Nephron progenitor cell (in vitro differentiated cells): ENCODE data around the gene IGF2R.

ENCODE experiments used
- DNase-seq: peaks from one replicate; pipeline ENCODE4 v3.0.0; 2021
- H3K27ac Mint-ChIP-seq: 2 replicates; pipeline ENCODE4 v1.8.0; 2021; ENCODE audit warnings: mild to moderate bottlenecking, moderate library complexity, mixed read lengths
- H3K27me3 Mint-ChIP-seq: 2 replicates; pipeline ENCODE4 v1.8.0; 2021; ENCODE audit warnings: mild to moderate bottlenecking, low read depth, mixed read lengths; ENCODE audit not compliant: poor library complexity
- H3K36me3 Mint-ChIP-seq: 2 replicates; pipeline ENCODE4 v1.8.0; 2021; ENCODE audit warnings: low read depth, mixed read lengths
- H3K4me1 Mint-ChIP-seq: 2 replicates; pipeline ENCODE4 v1.8.0; 2021; ENCODE audit warnings: mixed read lengths
- H3K4me3 Mint-ChIP-seq: 2 replicates; pipeline ENCODE4 v1.8.0; 2021; ENCODE audit warnings: mild to moderate bottlenecking, moderate library complexity, mixed read lengths
- H3K9me3 Mint-ChIP-seq: 2 replicates; pipeline ENCODE4 v1.8.0; 2021; ENCODE audit warnings: mild to moderate bottlenecking, moderate library complexity, mixed read lengths
- TF ChIP-seq, protein P1 (sequence below): fragments of 200-600 bp; sonication (generic); IDR thresholded peaks from 2 replicates; pipeline ENCODE4 v1.5.0; 2021; ENCODE audit warnings: antibody characterized with exemption

IGF2R gene

DNA sequence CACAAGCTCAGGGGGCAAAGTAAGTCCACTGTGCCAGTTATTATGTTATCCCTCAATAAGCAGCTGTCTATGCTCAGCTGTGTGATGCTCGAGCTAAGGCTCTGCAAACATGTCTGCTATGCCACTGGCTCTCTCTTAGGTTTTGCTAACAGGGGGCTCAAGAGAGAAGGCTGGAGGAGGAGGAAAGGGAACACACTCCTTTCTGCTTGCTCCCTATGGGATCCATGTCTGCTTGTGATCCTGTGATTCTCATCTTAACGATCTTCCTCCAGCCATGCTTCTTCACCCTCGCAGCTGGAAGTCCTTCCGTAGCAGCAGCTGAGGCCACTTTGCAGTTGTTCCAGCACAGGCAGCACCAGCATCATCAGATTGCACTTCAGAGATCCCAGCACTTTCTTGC, 37.0 kb upstream of the IGF2R start:
- TF ChIP-seq, protein P1, sequence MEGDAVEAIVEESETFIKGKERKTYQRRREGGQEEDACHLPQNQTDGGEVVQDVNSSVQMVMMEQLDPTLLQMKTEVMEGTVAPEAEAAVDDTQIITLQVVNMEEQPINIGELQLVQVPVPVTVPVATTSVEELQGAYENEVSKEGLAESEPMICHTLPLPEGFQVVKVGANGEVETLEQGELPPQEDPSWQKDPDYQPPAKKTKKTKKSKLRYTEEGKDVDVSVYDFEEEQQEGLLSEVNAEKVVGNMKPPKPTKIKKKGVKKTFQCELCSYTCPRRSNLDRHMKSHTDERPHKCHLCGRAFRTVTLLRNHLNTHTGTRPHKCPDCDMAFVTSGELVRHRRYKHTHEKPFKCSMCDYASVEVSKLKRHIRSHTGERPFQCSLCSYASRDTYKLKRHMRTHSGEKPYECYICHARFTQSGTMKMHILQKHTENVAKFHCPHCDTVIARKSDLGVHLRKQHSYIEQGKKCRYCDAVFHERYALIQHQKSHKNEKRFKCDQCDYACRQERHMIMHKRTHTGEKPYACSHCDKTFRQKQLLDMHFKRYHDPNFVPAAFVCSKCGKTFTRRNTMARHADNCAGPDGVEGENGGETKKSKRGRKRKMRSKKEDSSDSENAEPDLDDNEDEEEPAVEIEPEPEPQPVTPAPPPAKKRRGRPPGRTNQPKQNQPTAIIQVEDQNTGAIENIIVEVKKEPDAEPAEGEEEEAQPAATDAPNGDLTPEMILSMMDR = no peak
- peaks cover 13% of the 10 kb centered on the region for H3K9me3 Mint-ChIP-seq

DNA sequence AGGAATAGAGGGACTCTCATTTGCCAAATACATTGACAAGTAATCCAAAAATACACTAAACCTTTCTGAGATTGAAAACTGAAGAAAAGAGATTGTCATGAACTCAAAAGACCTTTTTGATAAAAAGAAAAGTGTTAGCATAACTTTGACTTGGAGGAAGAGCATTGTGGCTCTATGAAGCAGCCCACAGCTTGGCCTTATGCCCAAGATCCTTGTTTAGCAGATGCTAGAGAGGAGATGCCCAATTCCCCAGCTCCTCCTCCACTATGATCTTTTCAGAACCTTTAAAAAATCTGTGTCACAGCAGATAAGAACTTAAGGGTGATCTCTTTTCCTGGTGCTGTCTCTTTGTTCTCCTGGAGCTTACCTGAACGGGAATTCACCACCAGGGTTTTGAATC, 35.8 kb upstream of the IGF2R start:
- H3K4me1 Mint-ChIP-seq = no peaks in the 10 kb centered on the region
- H3K27me3 Mint-ChIP-seq = peaks cover 23% of the 10 kb centered on the region
- H3K36me3 Mint-ChIP-seq = no peaks in the 10 kb centered on the region
- TF ChIP-seq, protein P1 = no peak
- H3K9me3 Mint-ChIP-seq = peaks cover 13% of the 10 kb centered on the region
- no peak for DNase-seq
- no peak overlapping the region for H3K27ac Mint-ChIP-seq
- no peak overlapping the region for H3K4me3 Mint-ChIP-seq

More for the DNA sequence above, 37.0 kb upstream of the IGF2R start:
- no peak for DNase-seq
- H3K36me3 Mint-ChIP-seq = no peaks in the 10 kb centered on the region
- no peak overlapping the region for H3K4me3 Mint-ChIP-seq
- no peaks in the 10 kb centered on the region for H3K4me1 Mint-ChIP-seq
- H3K27me3 Mint-ChIP-seq = peaks cover 23% of the 10 kb centered on the region
- no peak overlapping the region for H3K27ac Mint-ChIP-seq

DNA sequence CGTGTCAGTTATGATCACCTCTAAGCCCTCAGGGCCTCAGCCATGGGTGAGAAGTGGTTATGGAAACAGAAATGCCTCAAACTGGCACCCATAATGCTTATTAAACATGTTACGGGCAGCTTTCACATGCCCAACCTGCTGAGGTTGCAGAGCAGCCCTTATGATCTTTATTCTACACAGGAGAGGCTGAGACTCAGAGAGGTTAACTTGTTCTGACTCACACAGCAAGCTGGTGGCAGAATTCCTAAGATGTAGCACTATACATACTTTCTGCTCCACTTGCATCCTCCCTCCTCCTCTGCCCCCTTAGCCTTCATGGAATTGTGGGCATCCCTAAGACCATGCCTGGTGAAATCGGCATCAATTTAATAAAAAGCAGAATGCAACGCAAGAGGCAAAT, 34.7 kb upstream of the IGF2R start:
- DNase-seq = no peak
- Mint-ChIP-seq H3K9me3 (peaks cover 13% of the 10 kb centered on the region), H3K4me1 (no peaks in the 10 kb centered on the region), H3K27ac (no peak overlapping the region), H3K27me3 (peaks cover 26% of the 10 kb centered on the region), H3K4me3 (no peak overlapping the region), H3K36me3 (no peaks in the 10 kb centered on the region)
- TF ChIP-seq, protein P1 = no peak

DNA sequence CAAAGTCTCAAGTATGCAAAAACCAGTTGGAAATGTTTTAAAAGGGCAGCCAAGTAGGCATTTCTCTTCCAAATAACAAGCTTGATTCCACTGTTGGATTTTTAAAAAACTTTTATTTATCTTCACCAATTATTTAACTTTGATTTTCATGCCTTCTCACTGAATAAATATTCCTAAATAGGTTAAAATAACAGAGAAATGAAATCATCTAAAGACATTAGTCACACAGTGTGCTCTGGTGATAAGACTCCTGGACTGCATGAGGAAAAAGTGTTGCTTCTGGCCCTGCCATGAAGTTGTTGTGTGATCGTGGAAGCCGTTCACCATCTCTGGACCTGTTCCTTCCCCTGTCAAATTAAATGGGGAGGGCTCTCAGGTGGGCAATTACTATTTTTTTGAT, 33.8 kb upstream of the IGF2R start:
- Mint-ChIP-seq H3K27ac (no peak overlapping the region), H3K4me3 (no peak overlapping the region), H3K4me1 (no peaks in the 10 kb centered on the region), H3K9me3 (peaks cover 13% of the 10 kb centered on the region), H3K27me3 (peaks cover 26% of the 10 kb centered on the region), H3K36me3 (no peaks in the 10 kb centered on the region)
- DNase-seq = no peak
- TF ChIP-seq, protein P1 = no peak

DNA sequence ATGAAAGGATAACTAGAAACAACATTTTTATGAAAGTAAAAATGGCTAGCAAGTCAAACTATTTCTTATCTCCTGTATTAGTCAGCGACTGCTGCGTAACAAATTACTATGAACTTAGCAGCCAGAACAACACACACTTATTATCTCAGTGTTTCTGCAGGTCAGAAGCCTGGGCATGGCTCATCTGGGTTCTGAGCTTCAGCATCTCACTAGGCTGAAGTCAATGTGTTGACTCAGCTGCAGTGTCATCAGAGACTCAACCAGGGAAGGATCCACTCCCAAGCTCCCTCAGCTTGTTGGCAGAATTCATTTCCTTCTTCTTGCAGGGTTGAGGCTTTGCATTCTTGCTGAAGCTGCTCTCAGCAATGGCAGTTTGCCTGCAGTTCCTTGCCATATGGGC, 33.2 kb upstream of the IGF2R start:
- no peak overlapping the region for H3K4me3 Mint-ChIP-seq
- H3K36me3 Mint-ChIP-seq = no peaks in the 10 kb centered on the region
- TF ChIP-seq, protein P1 = no peak
- DNase-seq = no peak
- H3K27ac Mint-ChIP-seq = no peak overlapping the region
- peaks cover 13% of the 10 kb centered on the region for H3K9me3 Mint-ChIP-seq
- H3K4me1 Mint-ChIP-seq = no peaks in the 10 kb centered on the region
- H3K27me3 Mint-ChIP-seq = peaks cover 24% of the 10 kb centered on the region

DNA sequence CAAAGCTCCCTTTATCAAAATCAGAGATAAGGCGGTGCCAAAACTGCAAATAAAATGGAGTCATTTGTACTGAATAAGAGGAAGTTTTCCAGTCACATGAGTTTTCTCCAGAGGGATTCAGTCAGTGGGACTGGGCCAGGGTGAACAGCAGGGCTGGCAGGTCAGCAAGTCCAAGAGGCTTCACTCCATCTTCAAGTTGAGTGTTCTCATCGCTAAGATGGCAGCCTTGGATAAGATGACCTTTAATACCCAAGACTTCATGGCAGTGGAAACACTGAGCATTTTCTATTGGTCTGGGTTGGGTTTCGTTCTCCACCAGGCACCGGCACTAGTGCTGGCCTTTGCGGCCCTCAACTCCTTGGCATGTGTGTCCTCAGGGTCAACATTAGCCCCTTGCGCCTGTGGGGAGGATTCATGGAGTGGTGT, 29.3 kb upstream of the IGF2R start:
- no peaks in the 10 kb centered on the region for H3K4me1 Mint-ChIP-seq
- TF ChIP-seq, protein P1 = no peak
- peaks cover 31% of the 10 kb centered on the region for H3K9me3 Mint-ChIP-seq
- no peak for DNase-seq
- peaks cover 12% of the 10 kb centered on the region for H3K27me3 Mint-ChIP-seq
- H3K27ac Mint-ChIP-seq = no peak overlapping the region
- no peak overlapping the region for H3K4me3 Mint-ChIP-seq
- H3K36me3 Mint-ChIP-seq = no peaks in the 10 kb centered on the region
